GM18873 (cell line): ENCODE measurements around the gene MB.

ENCODE experiments used
- ATAC-seq: cut with Tn5 transposase; IDR thresholded peaks from one replicate; pipeline ENCODE4 v1.9.1; 2021; ENCODE audit warnings: mild to moderate bottlenecking, moderate library complexity, moderate number of reproducible peaks; ENCODE audit not compliant: unreplicated experiment, low FRiP score

Gene MB

GRCh38 chr22:35580351-35581022 lies 36.6 kb downstream of the MB start:
- ATAC-seq: no peak

GRCh38 chr22:35578836-35579575 lies 38.1 kb downstream of the MB start:
- no peak for ATAC-seq

- ATAC-seq: no peak
Measured at GRCh38 chr22:35577799-35578659, 39.1 kb downstream of the MB start.

- ATAC-seq: no peak
Measured at GRCh38 chr22:35576671-35577070, 40.5 kb downstream of the MB start.

GRCh38 chr22:35575116-35575748 lies 41.9 kb downstream of the MB start:
- ATAC-seq: no peak

GRCh38 chr22:35572556-35572955 lies 44.6 kb downstream of the MB start:
- ATAC-seq: no peak

- no peak for ATAC-seq
Measured at GRCh38 chr22:35570686-35571194, 46.4 kb downstream of the MB start.

GRCh38 chr22:35569916-35570315 lies 47.2 kb downstream of the MB start:
- ATAC-seq: no peak

- no peak for ATAC-seq
Measured at GRCh38 chr22:35568751-35569739, 48.1 kb downstream of the MB start.

GRCh38 chr22:35567351-35568141 lies 49.6 kb downstream of the MB start:
- ATAC-seq: no peak

GRCh38 chr22:35564975-35565867 lies 51.9 kb downstream of the MB start:
- no peak for ATAC-seq

- ATAC-seq: no peak
Measured at GRCh38 chr22:35563211-35563610, 53.9 kb downstream of the MB start.

- no peak for ATAC-seq
Measured at GRCh38 chr22:35561796-35562526, 55.2 kb downstream of the MB start.

GRCh38 chr22:35560824-35561223 lies 56.3 kb downstream of the MB start:
- ATAC-seq: no peak

GRCh38 chr22:35560366-35560765 lies 56.8 kb downstream of the MB start:
- no peak for ATAC-seq

- no peak for ATAC-seq
Measured at GRCh38 chr22:35559354-35560005, 57.6 kb downstream of the MB start.
